HEK293 (cell line): ENCODE data around the gene ATP6V1D.

Experiments used
- CTCF ChIP-seq: fragments of 450-650 bp; formaldehyde crosslinking; IDR thresholded peaks from 2 replicates; pipeline ENCODE4 v1.5.1; 2016; ENCODE audit warnings: missing biosample characterization, missing genetic modification characterization
- REST ChIP-seq: fragments of 450-650 bp; formaldehyde crosslinking; IDR thresholded peaks from 2 replicates; pipeline ENCODE4 v1.5.1; 2016; ENCODE audit warnings: missing biosample characterization, missing genetic modification characterization
- ZBTB10 ChIP-seq: fragments of 450-650 bp; formaldehyde crosslinking; IDR thresholded peaks from 2 replicates; pipeline ENCODE4 v1.5.1; 2016; ENCODE audit warnings: missing biosample characterization, missing genetic modification characterization

GRCh38 chr14:67397536-67397935 is 37.9 kb upstream of the ATP6V1D start:
- TF ChIP-seq CTCF (tag by site-specific recombination) (no peak), REST (no peak), ZBTB10 (tag by site-specific recombination) (no peak)
